K562 (cell line): ENCODE measurements around the gene MET. TPM values are rescaled to one million over a fixed set of nuclear protein-coding genes. Genes with fewer than 3 reads are reported as not detected.

Experiments used
- ATAC-seq: fragments of 200-7000 bp; cut with Tn5 transposase; 3 replicates; pipeline ENCODE4 v1.9.1; 2020; ENCODE audit warnings: moderate library complexity
- BruUV-seq: library from RNA; stranded (reverse); fragments of 400-500 nt; replicated peaks from 2 replicates; lab custom pipeline; 2021; lab: Mats Ljungman, UMichigan
- CTCF ChIA-PET: fragments of 300-600 bp; formaldehyde crosslinking; extraction: SDS; loops from one replicate; lab custom pipeline; 2021; ENCODE audit warnings: low intra/inter-chr PET ratio; lab: Yijun Ruan, JAX
- POLR2A ChIA-PET: fragments of 300-600, 350-650 bp; sonication (Branson Sonifier 250); formaldehyde crosslinking; extraction: SDS; loops from one replicate; lab custom pipeline; 2021; ENCODE audit warnings: antibody characterized with exemption, inconsistent platforms; lab: Yijun Ruan, JAX
- DNase-seq, 4 experiments: peaks; one replicate each; pipeline versions ENCODE4 v3.0.0 to v3.0.0-alpha.2; 2011 to 2018; ENCODE audit warnings: low spot score in 3 of 4, mixed read lengths in 3 of 4; ENCODE audit errors: extremely low read depth in 1 of 4
- FAIRE-seq: peaks from 2 replicates; lab custom pipeline; 2011; peaks lifted over from hg19 to GRCh38; lab: Jason Lieb, UNC
- H2AFZ ChIP-seq: 2 replicates; pipeline ENCODE4 v1.6.0; 2011; ENCODE audit warnings: low read depth, low read length, control low read depth, inconsistent platforms
- H3K27ac ChIP-seq: fragments of 200-600 bp; 3 replicates; pipeline ENCODE4 v1.8.0; 2011; ENCODE audit warnings: low read depth, mild to moderate bottlenecking, control low read depth, inconsistent platforms, low read length, moderate library complexity, mixed read lengths; ENCODE audit errors: extremely low read depth
- H3K27me3 ChIP-seq, 2 experiments: fragments of 300-600 bp in 1 of 2; 2 replicates in 1 of 2; 3 replicates in 1 of 2; pipeline versions ENCODE4 v1.6.0 to v1.8.0; 2011; ENCODE audit warnings: inconsistent platforms in 2 of 2, low read length in 2 of 2, mild to moderate bottlenecking in 1 of 2, mixed read lengths in 1 of 2, moderate library complexity in 1 of 2; ENCODE audit not compliant: control insufficient read depth in 2 of 2, insufficient read depth in 2 of 2
- H3K36me3 ChIP-seq: fragments of 300-600 bp; 3 replicates; pipeline ENCODE4 v1.8.0; 2011; ENCODE audit warnings: mild to moderate bottlenecking, low read length, inconsistent platforms; ENCODE audit not compliant: control insufficient read depth, insufficient read depth
- H3K4me1 ChIP-seq, 2 experiments: fragments of 200-600 bp in 1 of 2; replicated peaks in 1 of 2; 2 replicates in 1 of 2; 3 replicates in 1 of 2; pipeline versions ENCODE4 v1.5.1 to v1.8.0; 2011; ENCODE audit warnings: inconsistent platforms in 2 of 2, low read length in 2 of 2, mild to moderate bottlenecking in 1 of 2, mixed read lengths in 1 of 2, moderate library complexity in 1 of 2; ENCODE audit not compliant: control insufficient read depth in 2 of 2, insufficient read depth in 2 of 2
- H3K4me2 ChIP-seq: 2 replicates; pipeline ENCODE4 v1.6.1; 2011; ENCODE audit warnings: low read length, control low read depth, inconsistent platforms, mixed read lengths; ENCODE audit not compliant: insufficient read depth
- H3K4me3 ChIP-seq: fragments of 200-600 bp; sonication (generic), shearing (Covaris generic); 2 replicates; pipeline ENCODE4 v1.5.1; 2016; ENCODE audit warnings: control low read depth, inconsistent platforms
- H3K79me2 ChIP-seq: fragments of 200-600 bp; 3 replicates; pipeline ENCODE4 v1.8.0; 2011; ENCODE audit warnings: low read length, inconsistent platforms; ENCODE audit not compliant: control insufficient read depth, insufficient read depth
- H3K9ac ChIP-seq, 2 experiments: 2 replicates each; pipeline versions ENCODE4 v1.6.0 to v1.6.1; 2011; ENCODE audit warnings: low read depth in 2 of 2, low read length in 2 of 2, control low read depth in 1 of 2, inconsistent platforms in 1 of 2, mild to moderate bottlenecking in 1 of 2, mixed read lengths in 1 of 2; ENCODE audit not compliant: insufficient read depth in 1 of 2
- H3K9me1 ChIP-seq: one replicate; pipeline ENCODE4 v1.6.0; 2011; ENCODE audit warnings: inconsistent platforms, mild to moderate bottlenecking, low read length, moderate library complexity; ENCODE audit not compliant: control insufficient read depth, insufficient read depth
- H3K9me3 ChIP-seq: replicated peaks from 2 replicates; pipeline ENCODE4 v1.5.1; 2011; ENCODE audit warnings: low read depth, low read length, inconsistent platforms; ENCODE audit not compliant: control insufficient read depth, insufficient read depth
- H4K20me1 ChIP-seq: replicated peaks from 2 replicates; pipeline ENCODE4 v1.6.1; 2011; ENCODE audit warnings: low read length, inconsistent platforms, mixed read lengths; ENCODE audit not compliant: control insufficient read depth, insufficient read depth
- FOSL1 ChIP-seq: fragments of 200-800 bp; sonication (Bioruptor generic); conservative IDR thresholded peaks from 2 replicates; pipeline ENCODE4 v1.6.1; 2016; ENCODE audit warnings: missing genetic modification characterization, missing compliant biosample characterization
- TAF1 ChIP-seq: IDR thresholded peaks from 2 replicates; pipeline ENCODE4 v1.6.1; 2011; ENCODE audit warnings: mild to moderate bottlenecking, low read length, moderate library complexity; ENCODE audit not compliant: insufficient read depth, control insufficient read depth, severe bottlenecking; ENCODE audit errors: extremely low read depth
- ZNF277 ChIP-seq: fragments of 250-450 bp; sonication (Bioruptor Pico); IDR thresholded peaks from 2 replicates; pipeline ENCODE4 v1.8.0; 2022; ENCODE audit warnings: inconsistent platforms, mild to moderate bottlenecking, moderate library complexity, borderline replicate concordance
- ZNF316 ChIP-seq: fragments of 450-650 bp; IDR thresholded peaks from 2 replicates; pipeline ENCODE4 v1.6.1; 2016
- ZNF354B ChIP-seq: fragments of 250-450 bp; sonication (Bioruptor Pico); IDR thresholded peaks from 2 replicates; pipeline ENCODE4 v1.4.0; 2020
- WGBS: fragments of 100-300 bp; shearing (Covaris generic); methylation state at CpG from one replicate; pipeline ENCODE4 v1.1.6; 2016; ENCODE audit warnings: low coverage, mixed read lengths; ENCODE audit not compliant: insufficient coverage; ENCODE audit errors: missing lambda C conversion rate; 5-methylcytosine and 5-hydroxymethylcytosine counted together
- in situ Hi-C: fragments of 300-500 bp; cut with MboI; formaldehyde crosslinking; loops from 4 replicates; pipeline ENCODE4 v1.15.0; 2018; ENCODE audit warnings: inconsistent platforms, mixed read lengths
- intact Hi-C: fragments of 100-400 bp; cut with micrococcal nuclease; formaldehyde crosslinking; loops from 2 replicates; pipeline ENCODE4 v1.14.2; 2022
- polyA plus RNA-seq, 8 experiments: library from polyadenylated mRNA; depleted of rRNA in 4 of 8; stranded (reverse) in 5 of 8; unstranded in 3 of 8; fragments of >200 nt; fragmentation: Nextera tagmentation in 2 of 8; fragmentation: Illumina TruSeq in 1 of 8; extraction: Ambion mirVana in 2 of 8; extraction: Trizol in 1 of 8; gene quantifications; 2 replicates each; pipeline versions ENCODE4 v1.2.1 to v1.2.3, GENCODE V29; 2011 to 2014; ENCODE audit warnings: inconsistent platforms in 1 of 8, missing spikeins in 1 of 8
- total RNA-seq, 7 experiments: library from RNA; depleted of rRNA in 6 of 7; stranded (reverse); fragments of >200 nt in 6 of 7; fragmentation: Illumina TruSeq in 2 of 7; extraction: Trizol in 2 of 7; gene quantifications; 2 replicates each; pipeline versions ENCODE4 v1.2.1 to v1.2.3, GENCODE V29; 2011 to 2021; ENCODE audit warnings: low replicate concordance in 1 of 7

The MET gene
- total and polyA plus RNA-seq, 9 of the 15 experiments (the other 6 are each of a cell fraction or from before 2014, with no cell fraction given) = 0.84 to 2.4 (median 1.1) TPM

GRCh38 chr7:116636997-116637396 is 35.0 kb upstream of the MET start:
- H3K79me2 ChIP-seq = no peaks in the 10 kb centered on the region
- no peak overlapping the region for H2AFZ ChIP-seq
- H3K9me1 ChIP-seq = no peaks in the 10 kb centered on the region
- no peaks in the 10 kb centered on the region; a peak in 1 of 5 replicates for H3K4me1 ChIP-seq
- no peak overlapping the region for H3K4me2 ChIP-seq
- H3K27ac ChIP-seq = no peak overlapping the region
- H4K20me1 ChIP-seq = no peaks in the 10 kb centered on the region
- no peak for DNase-seq
- H3K27me3 ChIP-seq = 0 out of 5 replicates have a peak, but pooled peaks cover 0 to 2% of the 10 kb centered on the region in 2 experiments
- no peaks in the 10 kb centered on the region for H3K36me3 ChIP-seq
- BruUV-seq = no TSS peak
- ChIA-PET CTCF (interaction anchor here (0.6 kb wide), 1 partner anchor 54 kb away, joined by 3 read pairs; no protein-coding TSS in a partner anchor), POLR2A (no interaction called here)
- TF ChIP-seq TAF1 (no peak), FOSL1 (tag) (no peak), ZNF354B (CRISPR knock-in tag) (no peak), ZNF277 (CRISPR knock-in tag) (no peak), ZNF316 (no peak)
- H3K4me3 ChIP-seq = no peak overlapping the region
- WGBS = 1% methylated on average over 4 of the region's 4 CpGs
- ATAC-seq = no peak
- intact Hi-C loops (no loop called here), in situ Hi-C loops (no loop called here)
- H3K9me3 ChIP-seq = no peaks in the 10 kb centered on the region
- no peak overlapping the region for H3K9ac ChIP-seq
- no peak for FAIRE-seq
